ENCODE data around the gene RBM28.

RBM28 gene

DNA sequence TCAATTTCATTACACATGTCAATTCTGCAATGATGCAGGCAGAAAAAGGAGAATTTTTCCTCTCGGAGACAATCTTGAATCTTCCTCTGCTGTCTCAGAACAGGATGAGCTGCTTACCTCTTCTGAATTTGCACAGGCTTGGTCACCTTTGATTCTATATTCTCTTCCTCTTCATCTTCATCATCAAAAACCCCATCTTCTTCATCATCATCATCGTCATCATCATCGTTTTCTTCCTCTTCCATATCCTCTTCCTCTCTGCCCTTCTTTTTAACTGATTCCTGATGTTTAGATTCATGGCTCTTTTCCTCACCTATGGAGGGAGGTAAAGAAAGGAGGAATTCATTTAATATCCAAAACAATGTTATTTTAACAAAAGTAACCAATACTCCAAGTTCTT lies 8.0 kb downstream of the RBM28 start:
- Histone ChIP-seq H3K27ac (replicated peaks; ENCODE audit: low read length) (no peak overlapping the region), H3K9ac (ENCODE audit: low read depth, low read length, poor library complexity) (no peak overlapping the region), H3K4me3 (ENCODE audit: low read length in 2 of 2) (no peak overlapping the region), H3K4me2 (ENCODE audit: insufficient read depth, low read length, poor library complexity, severe bottlenecking) (no peak overlapping the region), H3K9me3 (replicated peaks in 1 of 2; ENCODE audit: control insufficient read depth in 2 of 2, insufficient read depth in 1 of 2, low read depth in 1 of 2, low read length in 2 of 2) (no peaks in the 10 kb centered on the region), H3K18ac (ENCODE audit: low read length) (no peak overlapping the region), H2AFZ (ENCODE audit: low read length) (no peak overlapping the region), H3K79me1 (ENCODE audit: low read depth, low read length) (no peaks in the 10 kb centered on the region), H3K4ac (ENCODE audit: low read length) (no peak overlapping the region), H2BK15ac (ENCODE audit: low read length) (no peak overlapping the region), H3K14ac (ENCODE audit: low read length) (no peak overlapping the region), H3K36me3 (replicated peaks in 1 of 2; ENCODE audit: control insufficient read depth in 2 of 2, insufficient read depth in 2 of 2, low read length in 2 of 2) (peaks cover 24 to 97% of the 10 kb centered on the region in 2 donors), H4K8ac (ENCODE audit: low read depth, low read length) (no peak overlapping the region), H2BK12ac (ENCODE audit: low read length) (no peak overlapping the region), H2AK5ac (ENCODE audit: low read depth, low read length) (no peak overlapping the region), H2BK120ac (ENCODE audit: low read depth, low read length) (no peak overlapping the region), H3K23ac (ENCODE audit: low read depth, low read length, poor library complexity) (no peak overlapping the region), H3K4me1 (ENCODE audit: control insufficient read depth in 2 of 2, insufficient read depth in 1 of 2, low read depth in 1 of 2, low read length in 2 of 2) (no peaks in the 10 kb centered on the region), H4K91ac (ENCODE audit: low read depth, low read length, poor library complexity) (no peak overlapping the region), H3K27me3 (ENCODE audit: control insufficient read depth in 3 of 3, insufficient read depth in 3 of 3, low read depth in 1 of 3, low read length in 3 of 3) (no peaks in the 10 kb centered on the region), H2BK5ac (ENCODE audit: low read length) (no peak overlapping the region)
- 100% methylated on average over 2 of the region's 3 CpGs for WGBS, 2 donors (ENCODE audit: extremely low coverage in 2 of 2, insufficient read length in 2 of 2, insufficient replicate concordance in 1 of 2)
- no peak for DNase-seq (ENCODE audit: low spot score)

DNA sequence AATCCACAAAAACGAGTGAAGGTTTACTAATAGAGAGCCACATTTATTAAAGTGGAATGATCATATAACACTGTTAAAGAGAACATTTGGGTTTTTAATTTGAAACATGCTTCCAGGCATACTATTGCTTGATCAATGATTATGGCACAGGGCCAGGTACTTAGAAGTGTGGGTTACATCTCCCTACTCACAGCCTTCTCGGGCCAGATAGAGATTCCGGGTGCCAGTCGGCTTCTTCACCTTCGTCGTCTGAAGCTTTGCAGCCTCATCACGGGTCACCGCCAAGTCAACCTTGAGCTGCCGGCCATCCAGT lies 19.4 kb downstream of the RBM28 start:
- Histone ChIP-seq H3K79me1 (ENCODE audit: low read depth, low read length) (no peaks in the 10 kb centered on the region), H3K4me1 (ENCODE audit: control insufficient read depth in 2 of 2, insufficient read depth in 1 of 2, low read depth in 1 of 2, low read length in 2 of 2) (no peaks in the 10 kb centered on the region), H3K27me3 (ENCODE audit: control insufficient read depth in 3 of 3, insufficient read depth in 3 of 3, low read depth in 1 of 3, low read length in 3 of 3) (no peaks in the 10 kb centered on the region), H3K18ac (ENCODE audit: low read length) (no peak overlapping the region), H2BK12ac (ENCODE audit: low read length) (no peak overlapping the region), H2BK5ac (ENCODE audit: low read length) (no peak overlapping the region), H3K4me3 (ENCODE audit: low read length in 2 of 2) (no peak overlapping the region), H4K8ac (ENCODE audit: low read depth, low read length) (no peak overlapping the region), H3K4me2 (ENCODE audit: insufficient read depth, low read length, poor library complexity, severe bottlenecking) (no peak overlapping the region), H3K9ac (ENCODE audit: low read depth, low read length, poor library complexity) (no peak overlapping the region), H2AFZ (ENCODE audit: low read length) (no peak overlapping the region), H3K9me3 (replicated peaks in 1 of 2; ENCODE audit: control insufficient read depth in 2 of 2, insufficient read depth in 1 of 2, low read depth in 1 of 2, low read length in 2 of 2) (no peaks in the 10 kb centered on the region), H3K4ac (ENCODE audit: low read length) (no peak overlapping the region), H4K91ac (ENCODE audit: low read depth, low read length, poor library complexity) (no peak overlapping the region), H3K27ac (replicated peaks; ENCODE audit: low read length) (no peak overlapping the region), H2BK15ac (ENCODE audit: low read length) (no peak overlapping the region), H3K23ac (ENCODE audit: low read depth, low read length, poor library complexity) (no peak overlapping the region), H2AK5ac (ENCODE audit: low read depth, low read length) (no peak overlapping the region), H2BK120ac (ENCODE audit: low read depth, low read length) (no peak overlapping the region), H3K36me3 (replicated peaks in 1 of 2; ENCODE audit: control insufficient read depth in 2 of 2, insufficient read depth in 2 of 2, low read length in 2 of 2) (peaks cover 29 to 95% of the 10 kb centered on the region in 2 donors), H3K14ac (ENCODE audit: low read length) (no peak overlapping the region)
- WGBS, 2 donors (ENCODE audit: extremely low coverage in 2 of 2, insufficient read length in 2 of 2, insufficient replicate concordance in 1 of 2): no CpG with 5 or more reads among the region's 9 CpGs
- no peak for DNase-seq (ENCODE audit: low spot score)

DNA sequence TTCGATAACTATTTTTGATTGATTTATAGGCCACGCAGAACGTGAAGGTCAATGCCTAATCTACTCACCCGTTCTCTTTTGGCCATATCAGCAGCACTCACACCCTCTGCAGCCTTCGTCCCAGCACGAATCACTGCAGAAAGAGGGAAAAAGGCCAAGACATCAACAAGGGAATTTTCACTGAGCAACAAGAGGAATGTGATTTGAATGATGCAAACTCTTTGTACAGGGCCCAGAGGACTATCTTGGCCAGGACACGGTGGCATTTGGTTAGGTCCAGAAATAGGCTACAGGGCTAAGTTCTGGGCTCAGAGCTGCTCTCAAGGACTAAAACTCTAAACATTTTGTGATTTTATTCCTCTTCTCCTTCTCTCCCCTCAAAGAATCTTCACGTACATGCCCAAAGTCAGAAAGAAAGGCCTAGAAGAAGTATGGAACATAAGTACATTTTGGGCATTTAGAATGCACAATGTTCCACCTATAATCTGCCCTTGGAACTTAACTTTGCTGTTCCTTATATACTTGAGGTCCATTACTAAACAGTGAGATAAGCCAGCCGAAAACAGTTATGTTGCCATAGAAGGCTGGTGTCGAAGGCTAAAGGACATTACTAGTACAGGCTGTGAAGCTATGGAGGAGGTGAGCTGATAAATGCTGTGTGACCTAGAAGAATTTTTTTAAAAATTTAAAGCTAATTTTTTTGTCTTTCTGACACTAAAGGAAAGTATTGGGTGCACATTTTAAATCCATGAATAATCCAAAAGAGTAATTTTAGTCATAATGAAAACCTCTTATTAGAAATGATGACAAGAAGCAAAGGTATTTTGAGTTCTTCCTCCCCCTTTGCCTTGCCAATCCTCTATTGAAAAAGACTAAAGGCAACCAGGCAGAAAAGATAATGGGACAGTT lies 20.0 kb downstream of the RBM28 start:
- Histone ChIP-seq H3K4ac (ENCODE audit: low read length) (no peak overlapping the region), H3K14ac (ENCODE audit: low read length) (no peak overlapping the region), H4K8ac (ENCODE audit: low read depth, low read length) (no peak overlapping the region), H3K4me1 (ENCODE audit: control insufficient read depth in 2 of 2, insufficient read depth in 1 of 2, low read depth in 1 of 2, low read length in 2 of 2) (no peaks in the 10 kb centered on the region), H3K4me2 (ENCODE audit: insufficient read depth, low read length, poor library complexity, severe bottlenecking) (no peak overlapping the region), H2BK5ac (ENCODE audit: low read length) (no peak overlapping the region), H3K27ac (replicated peaks; ENCODE audit: low read length) (no peak overlapping the region), H3K9ac (ENCODE audit: low read depth, low read length, poor library complexity) (no peak overlapping the region), H3K4me3 (ENCODE audit: low read length in 2 of 2) (no peak overlapping the region), H3K9me3 (replicated peaks in 1 of 2; ENCODE audit: control insufficient read depth in 2 of 2, insufficient read depth in 1 of 2, low read depth in 1 of 2, low read length in 2 of 2) (no peaks in the 10 kb centered on the region), H2BK120ac (ENCODE audit: low read depth, low read length) (no peak overlapping the region), H3K27me3 (ENCODE audit: control insufficient read depth in 3 of 3, insufficient read depth in 3 of 3, low read depth in 1 of 3, low read length in 3 of 3) (no peaks in the 10 kb centered on the region), H2BK15ac (ENCODE audit: low read length) (no peak overlapping the region), H4K91ac (ENCODE audit: low read depth, low read length, poor library complexity) (no peak overlapping the region), H3K36me3 (replicated peaks in 1 of 2; ENCODE audit: control insufficient read depth in 2 of 2, insufficient read depth in 2 of 2, low read length in 2 of 2) (peaks cover 31 to 96% of the 10 kb centered on the region in 2 donors), H3K23ac (ENCODE audit: low read depth, low read length, poor library complexity) (no peak overlapping the region), H2BK12ac (ENCODE audit: low read length) (no peak overlapping the region), H3K18ac (ENCODE audit: low read length) (no peak overlapping the region), H2AFZ (ENCODE audit: low read length) (no peak overlapping the region), H2AK5ac (ENCODE audit: low read depth, low read length) (no peak overlapping the region), H3K79me1 (ENCODE audit: low read depth, low read length) (no peaks in the 10 kb centered on the region)
- no CpG with 5 or more reads among the region's 10 CpGs for WGBS, 2 donors (ENCODE audit: extremely low coverage in 2 of 2, insufficient read length in 2 of 2, insufficient replicate concordance in 1 of 2)
- DNase-seq (ENCODE audit: low spot score): no peak

DNA sequence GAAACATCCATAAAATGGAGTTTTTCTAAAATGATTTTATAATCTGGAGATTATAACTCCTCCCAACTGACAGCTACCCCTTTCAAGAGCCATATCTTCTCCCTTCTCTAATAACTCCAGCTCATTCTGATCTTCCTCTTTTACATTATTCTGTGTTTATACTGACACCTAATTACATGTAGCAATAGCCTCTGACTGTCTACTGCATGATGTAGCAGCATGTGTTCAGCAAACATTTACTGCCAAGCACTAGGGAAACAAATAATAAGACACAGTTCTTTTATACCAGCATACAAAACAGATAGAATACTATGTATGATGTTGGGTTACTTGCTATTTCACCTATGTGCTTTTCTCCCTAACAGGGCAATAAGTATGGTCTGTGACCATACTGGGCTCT lies 20.7 kb downstream of the RBM28 start:
- Histone ChIP-seq H2BK5ac (ENCODE audit: low read length) (no peak overlapping the region), H2AK5ac (ENCODE audit: low read depth, low read length) (no peak overlapping the region), H3K4me3 (ENCODE audit: low read length in 2 of 2) (no peak overlapping the region), H3K4me2 (ENCODE audit: insufficient read depth, low read length, poor library complexity, severe bottlenecking) (no peak overlapping the region), H3K36me3 (replicated peaks in 1 of 2; ENCODE audit: control insufficient read depth in 2 of 2, insufficient read depth in 2 of 2, low read length in 2 of 2) (peaks cover 31 to 96% of the 10 kb centered on the region in 2 donors), H3K4ac (ENCODE audit: low read length) (no peak overlapping the region), H3K4me1 (ENCODE audit: control insufficient read depth in 2 of 2, insufficient read depth in 1 of 2, low read depth in 1 of 2, low read length in 2 of 2) (no peaks in the 10 kb centered on the region), H3K23ac (ENCODE audit: low read depth, low read length, poor library complexity) (no peak overlapping the region), H4K91ac (ENCODE audit: low read depth, low read length, poor library complexity) (no peak overlapping the region), H3K79me1 (ENCODE audit: low read depth, low read length) (no peaks in the 10 kb centered on the region), H3K18ac (ENCODE audit: low read length) (no peak overlapping the region), H3K9me3 (replicated peaks in 1 of 2; ENCODE audit: control insufficient read depth in 2 of 2, insufficient read depth in 1 of 2, low read depth in 1 of 2, low read length in 2 of 2) (no peaks in the 10 kb centered on the region), H2BK12ac (ENCODE audit: low read length) (no peak overlapping the region), H2BK120ac (ENCODE audit: low read depth, low read length) (no peak overlapping the region), H3K14ac (ENCODE audit: low read length) (no peak overlapping the region), H3K9ac (ENCODE audit: low read depth, low read length, poor library complexity) (no peak overlapping the region), H2BK15ac (ENCODE audit: low read length) (no peak overlapping the region), H3K27ac (replicated peaks; ENCODE audit: low read length) (no peak overlapping the region), H2AFZ (ENCODE audit: low read length) (no peak overlapping the region), H4K8ac (ENCODE audit: low read depth, low read length) (no peak overlapping the region), H3K27me3 (ENCODE audit: control insufficient read depth in 3 of 3, insufficient read depth in 3 of 3, low read depth in 1 of 3, low read length in 3 of 3) (no peaks in the 10 kb centered on the region)
- no peak for DNase-seq (ENCODE audit: low spot score)

Measured in neuronal stem cell (in vitro differentiated cells).